ENCODE data around the gene ORM2. TPM values are rescaled to one million over a fixed set of nuclear protein-coding genes. Genes with fewer than 3 reads are reported as not detected.

The ORM2 gene
- total and polyA plus RNA-seq, 2 of the 13 experiments (the other 11 are each of a cell fraction or from before 2014, with no cell fraction given) = 565 to 824 TPM

- Histone ChIP-seq H3K4me2 (ENCODE audit: low read depth, low read length) (no peak overlapping the region), H3K79me2 (ENCODE audit: insufficient read depth, low read length) (no peaks in the 10 kb centered on the region), H3K9me3 (ENCODE audit: low read length) (no peaks in the 10 kb centered on the region), H3K9ac (ENCODE audit: insufficient read depth, low read depth, low read length) (no peak overlapping the region), H3K4me3 (replicated peaks in 1 of 3; ENCODE audit: insufficient read depth in 1 of 3, low read depth in 2 of 3, low read length in 3 of 3) (no peak overlapping the region), H2AFZ (ENCODE audit: low read length) (no peak overlapping the region), H3K27ac (ENCODE audit: extremely low read length, insufficient read depth, low read length) (no peak overlapping the region), H3K36me3 (replicated peaks in 1 of 2; ENCODE audit: control insufficient read depth in 1 of 2, insufficient read depth in 2 of 2, low read length in 2 of 2) (peaks cover 2 to 16% of the 10 kb centered on the region in 2 experiments; a peak in 3 of 5 replicates), H3K4me1 (ENCODE audit: insufficient read depth, low read length) (no peaks in the 10 kb centered on the region), H3K27me3 (ENCODE audit: control insufficient read depth in 1 of 2, insufficient read depth in 2 of 2, low read length in 2 of 2) (no peaks in the 10 kb centered on the region), H4K20me1 (ENCODE audit: insufficient read depth, low read length) (no peaks in the 10 kb centered on the region)
- FAIRE-seq = no peak
- intact Hi-C loops (cut with micrococcal nuclease; ENCODE audit: unreplicated experiment) (no loop called here), in situ Hi-C loops (cut with HindIII; ENCODE audit: extremely low pct_ligation_motif_present, low pct_unique_long_range_greater_than_20kb) (no loop called here)
- no peak for DNase-seq (ENCODE audit: low spot score)
- ChIA-PET CTCF (ENCODE audit: low intra/inter-chr PET ratio, low total read pairs) (no interaction called here), POLR2A (interaction anchor here (0.6 kb wide), 1 partner anchor 9 kb away, joined by 3 read pairs; no protein-coding TSS in a partner anchor)
- no peak for ATAC-seq
- no peak for TF ChIP-seq ARID4A (CRISPR knock-in tag; IDR thresholded peaks at IDR 0.05; ENCODE audit: borderline replicate concordance)
- BruUV-seq (replicated peaks) = no TSS peak
- 87% methylated on average over 13 of the region's 14 CpGs for WGBS (ENCODE audit: low lambda C conversion rate)
Measured at GRCh38 chr9:114371973-114372917, 42.6 kb downstream of the ORM2 start.

All from HepG2 (cell line).